ENCODE data around the gene ST8SIA2.
"Not testable (repeated sequence)": the region's sequence is repeated elsewhere in the genome, so short reads cannot be mapped to it uniquely, and the experiment has no call there.

ST8SIA2 gene

DNA sequence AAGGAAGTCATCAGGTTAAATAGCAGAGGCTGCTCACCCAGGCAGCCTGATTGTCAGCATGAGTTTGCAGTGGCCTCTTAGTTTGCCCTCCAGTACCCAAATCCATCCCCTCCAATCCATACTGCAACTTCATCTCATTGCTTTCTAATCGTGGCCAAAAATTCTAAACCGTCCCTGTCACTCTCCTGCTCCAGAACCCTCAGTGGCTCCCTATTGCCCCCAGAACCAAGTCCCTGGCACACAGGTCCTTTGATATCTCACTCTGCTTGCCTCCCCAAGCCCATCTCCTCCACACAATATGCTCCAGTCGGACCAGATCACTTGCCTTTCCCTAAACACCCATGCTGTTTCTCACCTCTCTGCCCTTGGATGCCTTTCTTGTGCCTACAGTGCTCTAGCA lies 49.7 kb downstream of the ST8SIA2 start:
- no peak for DNase-seq (ENCODE audit: low spot score)

DNA sequence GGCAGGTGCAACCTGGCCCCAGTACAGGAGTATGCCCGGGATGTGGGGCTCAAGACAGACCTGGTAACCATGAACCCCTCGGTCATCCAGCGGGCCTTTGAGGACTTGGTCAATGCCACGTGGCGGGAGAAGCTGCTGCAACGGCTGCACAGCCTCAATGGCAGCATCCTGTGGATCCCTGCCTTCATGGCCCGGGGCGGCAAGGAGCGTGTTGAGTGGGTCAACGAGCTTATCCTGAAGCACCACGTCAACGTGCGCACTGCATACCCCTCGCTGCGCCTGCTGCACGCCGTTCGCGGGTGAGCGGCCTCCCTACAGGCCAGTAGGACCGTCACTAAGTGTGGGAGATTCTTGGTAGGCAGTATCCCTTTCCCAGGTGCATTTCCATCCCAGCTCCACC lies 51.0 kb downstream of the ST8SIA2 start:
- no peak for DNase-seq (ENCODE audit: low spot score)

DNA sequence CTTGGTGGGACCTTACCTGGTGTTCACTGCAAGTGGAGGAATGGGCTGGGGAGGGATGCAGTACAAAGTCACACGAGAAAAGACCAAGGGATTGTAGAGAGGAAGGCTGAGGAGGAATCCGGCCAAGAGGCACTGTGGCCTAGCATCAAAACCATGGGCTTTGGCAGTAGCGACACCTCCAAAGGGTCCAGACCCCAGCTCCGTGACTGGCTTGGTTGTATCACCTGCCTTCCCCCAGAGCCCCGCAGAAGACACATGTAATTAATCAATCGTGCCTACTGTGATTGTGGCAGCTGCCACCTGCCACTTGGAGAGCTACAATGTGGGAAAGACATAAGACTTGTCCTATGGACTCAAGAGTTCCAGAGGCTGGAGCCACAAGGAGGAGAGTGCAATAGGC lies 54.7 kb downstream of the ST8SIA2 start:
- DNase-seq (ENCODE audit: low spot score) = no peak

DNA sequence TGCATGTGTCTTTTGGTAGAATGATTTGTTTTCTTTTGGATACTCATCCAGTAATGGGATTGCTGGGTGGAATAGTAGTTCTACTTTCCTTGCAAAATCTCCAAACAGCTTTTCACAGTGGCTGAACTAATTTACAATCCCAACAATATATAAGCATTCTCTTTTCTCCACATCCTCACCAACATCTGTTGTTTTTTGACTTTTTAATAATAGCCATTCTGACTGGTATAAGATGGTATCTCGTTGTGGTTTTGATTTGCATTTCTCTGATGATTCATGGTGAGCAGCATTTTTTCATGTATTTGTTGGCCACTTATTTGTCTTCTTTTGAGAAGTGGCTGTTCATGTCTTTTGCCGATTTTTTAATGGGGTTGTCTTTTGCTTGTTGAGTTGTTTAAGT lies 55.8 kb downstream of the ST8SIA2 start:
- no peak for DNase-seq (ENCODE audit: low spot score)

DNA sequence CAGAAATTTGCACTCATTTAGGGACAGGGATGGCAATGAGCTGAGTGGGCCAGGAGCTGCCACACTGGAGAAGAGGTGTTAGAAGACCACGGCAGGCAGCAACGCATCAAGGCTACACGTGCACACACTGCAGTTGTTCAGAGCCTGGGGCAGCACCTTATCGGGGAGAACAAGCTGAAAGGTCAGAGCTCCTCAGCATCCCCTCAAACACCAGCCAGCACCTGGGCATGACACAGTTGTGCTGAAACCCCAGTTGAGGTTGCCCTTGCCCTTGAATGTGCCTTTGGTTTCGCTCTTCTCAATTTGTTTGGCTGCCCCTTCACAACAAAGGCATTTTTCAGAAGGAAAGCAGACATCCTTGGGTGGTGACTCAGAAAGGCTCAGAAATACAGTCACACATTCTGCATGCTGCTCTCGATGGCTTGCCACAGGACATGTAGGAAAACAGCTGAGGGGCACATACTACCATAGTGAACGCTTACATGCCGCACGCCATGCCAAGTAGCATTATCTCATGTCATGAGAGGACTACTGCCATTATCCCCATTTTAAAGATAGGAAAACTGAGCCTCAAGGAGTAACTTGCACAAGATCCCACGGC lies 57.6 kb downstream of the ST8SIA2 start:
- DNase-seq (ENCODE audit: low spot score) = no peak

DNA sequence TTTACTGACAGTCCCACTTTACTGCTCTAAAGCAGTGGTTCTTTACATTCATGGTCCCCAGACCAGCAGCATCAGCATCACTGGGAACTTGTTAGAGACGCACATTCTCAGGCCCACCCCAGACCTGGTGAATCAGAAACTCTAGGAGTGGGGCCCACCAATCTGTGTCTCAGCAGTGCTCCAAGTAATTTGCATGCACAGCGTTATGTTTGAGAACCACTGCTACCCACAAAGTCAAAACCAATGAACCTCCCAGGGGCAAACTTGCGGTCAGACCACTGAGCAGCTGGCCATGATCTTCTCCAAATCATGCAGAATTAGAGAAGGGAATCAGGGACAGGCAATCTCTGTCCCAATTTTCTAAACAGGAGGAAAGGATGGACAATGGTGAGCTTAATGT lies 58.5 kb downstream of the ST8SIA2 start:
- no peak for DNase-seq (ENCODE audit: low spot score)

DNA sequence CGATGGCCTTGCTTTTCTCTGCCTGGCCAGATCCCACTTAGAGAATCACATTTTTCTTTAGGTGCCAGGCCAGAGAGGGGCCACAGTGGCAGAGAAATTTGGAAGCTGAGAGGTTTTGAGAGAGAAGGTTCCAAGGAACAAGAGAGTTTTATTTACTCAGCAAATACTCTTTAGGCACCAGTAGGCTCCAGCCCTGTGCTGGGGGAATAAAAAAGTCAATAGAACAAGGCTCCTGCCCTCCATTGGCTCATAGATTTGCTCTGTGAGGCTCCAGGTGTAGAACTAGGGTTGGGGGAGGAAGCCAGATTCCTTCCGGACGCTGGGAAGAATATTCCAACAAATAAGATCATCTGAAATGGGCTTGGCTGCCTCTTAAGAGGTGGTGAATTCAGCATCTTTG lies 59.9 kb downstream of the ST8SIA2 start:
- no peak for DNase-seq (ENCODE audit: low spot score)

DNA sequence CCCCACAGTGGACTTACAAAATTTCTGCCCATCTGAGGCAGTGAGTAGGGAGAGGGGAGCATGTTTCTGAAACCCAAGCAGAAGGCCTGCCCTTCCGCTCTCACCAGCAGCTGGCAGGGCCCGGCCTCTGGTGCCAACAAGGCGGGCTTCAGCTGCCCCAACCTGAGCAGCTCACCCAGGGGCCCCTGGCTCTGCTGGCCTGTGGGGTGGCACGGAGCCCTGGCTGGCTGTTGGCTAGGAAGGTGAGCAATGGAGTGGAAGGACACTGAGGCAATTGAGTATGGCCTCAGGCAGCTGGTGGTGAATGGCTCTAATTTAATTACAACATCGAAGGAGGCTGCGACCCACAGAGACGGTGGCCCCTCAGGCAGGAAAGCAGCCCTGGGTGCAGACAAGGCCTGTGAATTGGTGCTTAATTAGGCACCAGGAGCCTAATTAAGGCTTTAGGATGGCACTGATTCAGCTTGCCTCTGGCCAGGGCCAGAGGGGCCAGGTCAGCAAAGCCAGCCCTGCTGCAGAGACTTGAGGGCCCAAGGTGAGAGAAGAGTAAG lies 60.9 kb downstream of the ST8SIA2 start:
- DNase-seq (ENCODE audit: low spot score) = no peak

DNA sequence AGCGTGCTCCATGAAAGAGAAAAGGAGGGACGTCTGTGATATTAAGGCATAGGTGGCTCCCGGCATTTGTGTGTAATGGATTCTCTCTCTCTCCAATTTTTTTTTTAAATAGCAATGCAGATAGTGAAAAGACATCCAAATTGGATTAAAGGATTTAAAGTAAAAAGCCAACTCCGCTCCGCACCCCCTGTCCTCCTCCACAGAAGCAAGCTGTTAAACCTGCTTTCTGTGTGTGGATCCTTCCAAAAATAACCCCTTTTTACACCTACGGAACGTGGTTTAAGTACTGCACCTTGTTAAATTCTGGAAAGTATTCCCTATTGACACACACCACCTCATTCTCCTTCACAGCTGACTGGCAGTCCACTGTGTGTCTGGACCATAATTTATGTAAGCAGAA lies 61.6 kb downstream of the ST8SIA2 start:
- DNase-seq (ENCODE audit: low spot score) = no peak

DNA sequence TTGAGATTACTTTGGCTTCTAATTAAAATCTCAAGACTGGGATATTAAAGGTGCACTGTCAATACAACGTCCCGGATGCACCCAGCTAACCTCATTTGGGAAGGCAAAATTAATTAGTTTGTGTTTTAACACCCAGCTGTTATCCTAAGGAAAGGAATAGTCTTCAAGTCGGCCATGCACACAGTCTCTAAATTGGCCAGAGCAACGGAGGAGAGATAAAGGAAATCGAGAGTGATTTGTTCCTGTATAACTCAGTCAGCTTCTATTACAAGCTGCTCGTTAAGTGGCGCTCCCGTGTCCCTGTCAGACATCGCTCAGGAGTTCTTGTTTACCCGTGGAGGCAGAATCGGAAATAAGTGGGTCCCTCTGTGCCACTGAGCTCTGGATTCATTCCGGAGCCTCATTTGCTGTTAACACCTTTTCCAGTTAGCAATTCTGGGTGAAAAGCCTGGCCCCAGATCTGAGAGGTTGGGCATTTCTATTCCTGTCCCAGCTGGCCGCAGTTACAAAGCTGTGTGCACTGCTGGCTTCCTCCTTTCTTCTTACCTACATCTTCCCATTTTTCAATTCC lies 63.9 kb downstream of the ST8SIA2 start:
- DNase-seq (ENCODE audit: low spot score) = no peak

DNA sequence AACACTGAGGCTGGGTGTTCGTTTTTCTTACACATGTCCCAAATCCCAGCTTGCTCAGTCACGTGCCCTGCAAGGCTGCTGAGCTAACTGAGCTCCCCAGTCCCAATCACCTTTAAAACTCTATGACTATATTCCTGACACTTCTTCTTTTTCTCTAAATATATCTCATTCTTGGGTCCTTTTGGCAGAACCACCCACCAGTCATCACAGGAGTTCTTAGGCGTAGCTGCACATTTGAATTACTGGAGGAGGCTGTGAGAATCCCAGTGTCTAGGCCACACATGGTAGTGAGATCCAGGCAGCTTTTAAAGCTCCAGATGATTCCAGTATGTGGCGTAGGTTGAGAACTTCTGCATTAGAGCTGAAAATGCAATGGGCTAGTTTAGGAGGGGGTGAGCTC lies 66.3 kb downstream of the ST8SIA2 start:
- no peak for DNase-seq (ENCODE audit: low spot score)

DNA sequence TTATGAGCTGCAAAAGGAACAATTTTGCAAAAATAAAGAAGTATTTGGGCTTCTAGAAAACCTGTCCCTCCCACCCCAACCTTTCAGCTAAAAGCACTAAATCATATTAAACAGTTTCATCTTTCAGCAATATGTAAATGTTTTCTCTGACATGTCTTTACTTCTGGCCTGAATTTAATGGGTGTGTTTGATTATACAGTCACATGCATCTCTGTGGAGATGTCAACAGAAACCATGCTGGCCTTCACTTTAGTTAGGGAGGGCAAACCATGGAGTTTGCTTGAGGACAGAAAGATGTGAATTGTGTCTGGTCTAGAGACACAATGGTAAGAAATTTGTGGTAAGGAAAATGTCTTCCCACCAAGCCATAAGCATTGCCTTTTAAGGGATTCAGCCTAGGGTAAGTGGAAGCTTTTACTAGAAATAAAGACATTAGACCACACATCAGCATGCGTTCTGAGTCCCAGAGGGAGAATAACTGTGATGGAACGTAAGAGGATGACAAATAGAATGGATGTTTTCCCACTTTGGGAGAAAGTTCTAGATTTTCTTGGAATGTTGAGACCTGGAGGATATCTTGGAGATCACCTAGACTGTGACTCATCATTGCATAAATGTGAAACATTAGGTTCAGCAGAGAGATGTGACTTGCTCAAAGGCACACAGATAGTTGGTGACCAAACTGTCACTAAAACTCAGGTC lies 68.9 kb downstream of the ST8SIA2 start:
- DNase-seq (ENCODE audit: low spot score) = no peak

DNA sequence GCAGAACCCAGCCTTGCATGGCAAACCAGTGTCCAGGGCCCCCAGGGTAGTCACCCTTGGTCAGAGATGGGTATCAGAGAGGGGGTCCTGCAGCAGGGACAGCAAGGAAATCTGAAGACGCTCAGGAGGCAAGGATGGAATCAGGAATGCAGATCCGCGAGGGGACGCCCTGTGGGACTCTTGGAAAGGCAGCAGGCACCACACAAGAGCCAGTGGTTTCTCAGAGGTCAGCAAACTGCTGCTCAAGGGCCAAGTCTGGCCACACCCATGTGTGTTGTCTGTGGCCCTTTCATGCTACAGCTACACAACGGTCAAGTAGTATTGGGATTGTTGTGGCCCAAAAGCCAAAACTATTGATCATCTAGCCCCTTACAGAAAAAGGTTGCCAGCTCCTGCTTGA lies 69.7 kb downstream of the ST8SIA2 start:
- DNase-seq (ENCODE audit: low spot score) = no peak

DNA sequence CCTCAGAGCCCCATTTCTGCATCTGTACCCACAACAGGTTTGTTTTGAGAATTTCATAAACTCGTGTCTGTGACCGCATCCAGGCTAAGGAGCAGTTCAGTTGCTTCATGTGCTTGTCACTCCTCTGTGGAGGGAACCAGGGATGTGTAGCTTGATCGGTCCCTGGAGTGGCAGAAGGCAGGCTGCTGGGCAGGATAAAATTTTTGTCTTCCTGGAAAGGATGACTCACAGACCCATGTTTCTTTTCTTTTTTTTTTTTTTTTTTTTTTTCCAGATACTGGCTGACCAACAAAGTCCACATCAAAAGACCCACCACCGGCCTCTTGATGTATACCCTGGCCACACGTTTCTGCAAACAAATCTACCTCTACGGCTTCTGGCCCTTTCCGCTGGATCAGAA lies 70.1 kb downstream of the ST8SIA2 start:
- DNase-seq (ENCODE audit: low spot score) = no peak

DNA sequence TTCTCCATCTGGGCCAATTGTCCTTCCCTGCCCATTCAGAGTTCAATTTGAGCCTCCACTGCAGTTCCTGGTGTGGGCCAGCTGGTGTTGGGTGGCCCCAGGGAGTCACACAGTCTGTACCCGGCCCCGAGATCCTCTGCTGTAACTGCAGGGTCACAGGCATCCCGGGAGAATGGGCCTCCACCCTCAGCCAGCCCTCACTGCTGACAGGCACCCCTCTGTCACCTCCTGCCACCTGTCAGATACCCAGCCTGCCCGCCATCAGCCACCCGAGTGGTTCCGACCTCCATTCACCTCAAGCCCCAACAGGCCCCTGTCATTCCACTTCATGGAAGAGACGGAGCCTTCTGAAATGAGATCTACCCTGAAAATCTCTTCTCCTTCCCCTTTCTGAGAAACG lies 73.2 kb downstream of the ST8SIA2 start:
- DNase-seq (ENCODE audit: low spot score) = no peak

DNA sequence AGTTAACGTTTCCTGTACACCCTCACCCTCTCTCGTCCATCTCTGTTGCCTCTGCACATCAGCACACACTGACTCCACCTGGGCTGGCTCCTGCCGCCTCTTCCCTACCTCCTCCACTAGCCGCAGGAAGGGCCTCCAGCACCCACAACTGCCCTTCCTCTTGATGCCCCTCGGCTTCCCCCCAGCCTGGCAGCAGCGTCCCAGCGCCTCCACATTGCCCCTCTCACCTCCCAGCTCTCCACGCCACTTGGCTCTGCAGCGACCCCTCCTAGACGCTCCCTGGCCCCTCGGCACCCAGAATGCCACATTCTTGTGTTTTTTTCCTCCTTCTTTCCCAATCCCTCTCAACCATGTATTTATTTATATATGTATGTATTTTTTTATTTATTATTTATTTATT lies 73.6 kb downstream of the ST8SIA2 start:
- DNase-seq (ENCODE audit: low spot score) = no peak

DNA sequence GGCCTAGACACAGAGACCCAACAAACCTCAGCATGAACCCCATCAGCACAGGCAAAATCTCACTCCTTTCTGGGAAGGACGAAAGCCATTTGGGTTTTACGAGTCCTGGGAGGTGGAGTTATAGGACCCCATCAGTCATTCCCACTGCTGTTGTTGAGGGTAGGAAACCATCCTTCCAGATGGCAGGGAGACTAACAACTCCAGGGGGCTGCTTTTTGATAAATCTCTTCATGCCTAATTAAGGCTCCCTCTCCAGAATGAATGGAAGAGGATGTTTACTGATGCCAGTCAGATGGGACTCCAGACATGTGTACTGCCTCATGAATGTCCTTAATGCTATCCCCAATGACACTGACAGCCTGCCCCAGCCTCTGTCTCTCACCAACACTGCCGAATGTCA lies 75.3 kb downstream of the ST8SIA2 start:
- no peak for DNase-seq (ENCODE audit: low spot score)

DNA sequence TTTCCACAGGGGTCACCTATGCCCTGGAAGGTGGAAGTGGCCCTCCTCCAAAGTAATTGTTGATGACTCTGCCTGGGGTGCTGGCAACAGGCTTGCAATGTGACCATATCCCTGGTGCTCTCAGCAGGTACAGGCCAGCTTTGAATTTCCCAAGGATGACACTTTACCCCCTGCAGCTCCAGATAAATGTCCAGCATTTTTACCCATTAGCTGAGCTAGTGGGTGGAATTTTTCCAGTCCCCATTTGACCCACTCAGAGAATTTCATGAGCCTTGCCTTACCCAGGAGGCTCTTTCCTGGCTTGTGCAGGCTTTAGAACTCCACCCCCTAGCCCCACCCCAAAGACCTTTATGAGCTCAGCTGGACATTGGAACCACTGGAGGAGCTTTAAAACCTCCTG lies 77.6 kb downstream of the ST8SIA2 start:
- no peak for DNase-seq (ENCODE audit: low spot score)

DNA sequence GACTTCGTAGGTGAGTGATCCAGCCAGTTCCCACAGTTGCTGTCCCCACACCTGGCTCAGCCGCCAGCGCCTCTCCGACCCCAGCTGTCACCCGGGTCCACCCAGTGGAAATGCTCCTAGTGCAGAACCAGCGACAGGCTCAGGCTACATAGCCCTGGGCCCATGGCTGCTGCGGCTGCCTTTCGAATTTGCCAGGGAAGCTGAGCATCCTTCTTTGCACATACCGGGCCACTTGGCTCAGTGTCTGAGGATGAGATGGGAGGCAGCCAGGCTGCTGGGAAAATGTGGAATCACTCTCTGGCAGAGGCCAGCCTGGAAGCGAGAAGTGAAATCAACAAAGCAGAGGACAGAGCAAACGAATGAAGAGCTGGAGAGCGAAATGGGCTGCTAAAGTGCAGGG lies 80.1 kb downstream of the ST8SIA2 start:
- no peak for DNase-seq (ENCODE audit: low spot score)

DNA sequence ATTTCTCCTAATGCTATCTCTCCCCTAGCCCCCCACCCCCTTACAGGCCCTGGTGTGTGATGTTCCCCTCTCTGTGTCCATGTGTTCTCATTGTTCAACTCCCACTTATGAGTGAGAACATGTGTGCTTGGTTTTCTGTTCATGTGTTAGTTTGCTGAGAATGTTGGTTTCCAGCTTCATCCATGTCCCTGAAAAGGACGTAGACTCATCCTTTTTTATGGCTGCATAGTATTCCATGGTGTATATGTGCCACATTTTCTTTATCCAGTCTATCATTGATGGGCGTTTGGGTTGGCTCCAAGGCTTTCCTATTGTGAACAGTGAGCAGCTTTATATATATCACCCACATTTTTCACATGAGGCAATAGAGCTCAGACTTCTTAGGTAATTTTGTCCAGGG lies 86.0 kb downstream of the ST8SIA2 start:
- DNase-seq (ENCODE audit: low spot score) = not testable (repeated sequence)

DNA sequence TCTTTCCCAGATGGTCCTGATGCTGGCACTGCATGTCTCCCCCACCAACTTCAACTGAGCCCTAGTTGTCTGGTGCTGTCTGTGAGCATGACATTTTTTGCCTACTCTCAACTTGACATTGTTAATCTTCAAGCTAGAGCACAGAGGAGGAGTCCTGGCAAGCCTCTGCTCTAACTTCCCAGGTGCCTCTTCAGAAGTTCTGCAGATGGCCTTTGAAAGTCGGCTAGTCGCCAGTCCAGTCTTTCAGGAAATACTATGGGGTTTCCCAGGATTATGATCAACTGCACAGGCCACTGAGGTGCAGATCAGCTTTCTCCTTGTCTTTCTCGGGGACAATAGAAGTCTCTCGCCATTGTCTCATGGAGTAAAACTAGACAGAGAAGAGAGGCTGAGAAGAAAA lies 86.7 kb downstream of the ST8SIA2 start:
- no peak for DNase-seq (ENCODE audit: low spot score)

DNA sequence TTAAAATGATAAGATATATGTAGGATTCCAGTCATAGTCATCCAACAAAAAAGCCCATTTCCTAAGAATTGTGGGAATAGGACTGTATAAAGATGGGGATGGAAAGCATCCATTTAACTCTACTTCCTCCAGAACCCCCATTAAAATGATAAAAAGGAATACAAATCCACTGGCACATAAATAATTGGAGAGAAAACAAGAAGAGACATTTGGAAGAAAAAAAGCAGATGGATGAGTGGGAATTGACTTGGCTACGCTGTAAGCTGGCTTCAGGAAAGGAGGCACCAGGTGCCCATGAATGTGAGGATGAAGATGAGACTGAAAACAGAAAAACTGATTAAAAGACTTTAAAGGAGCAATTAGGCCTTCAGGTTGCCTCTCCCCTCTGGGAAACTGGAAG lies 91.8 kb downstream of the ST8SIA2 start:
- no peak for DNase-seq (ENCODE audit: low spot score)

DNA sequence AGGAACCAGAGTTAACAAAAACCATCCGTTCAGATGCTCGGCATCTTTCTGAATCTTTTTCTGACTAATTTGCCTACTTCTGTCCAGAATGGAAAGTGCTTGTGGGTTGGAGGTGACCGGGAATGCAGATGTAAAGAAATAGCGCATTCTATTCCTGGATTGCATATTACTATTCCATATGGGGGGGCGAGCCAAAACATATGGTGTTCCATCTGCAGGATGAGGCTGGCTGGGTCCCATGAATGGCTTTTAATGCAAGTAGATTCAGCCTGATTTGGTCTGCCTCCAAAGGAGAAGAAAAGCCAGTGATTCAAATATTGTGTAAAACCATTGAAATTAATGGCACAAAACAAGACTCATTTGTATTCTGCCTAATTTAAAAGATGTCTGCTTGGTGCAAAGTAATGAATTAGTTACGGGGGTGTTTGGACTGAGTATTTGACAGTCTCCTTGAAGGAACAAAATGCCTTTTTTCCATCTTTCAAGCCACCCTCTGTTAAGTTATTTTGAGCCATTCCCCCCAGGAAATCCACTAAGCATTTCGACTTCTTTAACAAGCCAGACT lies 99.0 kb downstream of the ST8SIA2 start:
- DNase-seq (ENCODE audit: low spot score) = no peak

Measured in germinal center (tissue), 1 donor.